ENCODE data around the gene TMPRSS9.

DNA sequence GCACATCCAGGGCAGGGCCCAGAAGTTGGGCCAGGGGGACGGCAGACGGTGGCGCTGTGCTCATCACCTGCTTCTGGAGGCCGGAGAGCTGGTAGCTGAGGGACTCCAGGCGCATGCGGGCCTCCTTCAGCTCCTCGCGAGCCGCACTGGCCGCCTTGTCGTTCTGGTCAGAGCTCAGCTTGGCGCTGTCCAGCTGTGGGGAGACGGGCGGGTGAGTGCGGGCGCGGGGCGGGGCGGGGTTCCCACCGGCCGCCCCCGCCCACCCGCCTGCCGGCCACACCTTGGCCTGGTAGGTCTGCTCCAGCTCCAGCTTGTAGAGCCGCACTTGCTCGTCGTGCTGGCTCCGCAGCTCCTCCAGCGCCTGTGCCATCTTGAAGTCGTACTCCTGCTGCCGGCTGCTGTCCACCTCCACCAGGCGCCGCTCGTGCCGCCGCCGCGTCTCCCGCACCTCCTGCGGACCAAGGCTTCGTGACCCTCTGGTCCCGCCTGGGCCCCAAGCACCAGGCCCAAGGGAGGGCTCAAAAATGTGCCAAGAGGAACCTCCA is 74.7 kb downstream of the TMPRSS9 start:
- TF ChIP-seq HNF4A (CRISPR knock-in tag; IDR thresholded peaks at IDR 0.05) (no peak), POLR2A (IDR thresholded peaks at IDR 0.05; ENCODE audit: insufficient read depth in 1 of 2, low read depth in 2 of 2, low read length in 2 of 2) (no peak), CREB1 (IDR thresholded peaks at IDR 0.05) (no peak), CREB1 (CRISPR knock-in tag; IDR thresholded peaks at IDR 0.05) (no peak), TP53 (CRISPR knock-in tag; conservative IDR thresholded peaks at IDR 0.05) (no peak), TAF15 (IDR thresholded peaks at IDR 0.05; ENCODE audit: low read depth, low read length, poor library complexity, severe bottlenecking) (no peak), ZFX (CRISPR knock-in tag; IDR thresholded peaks at IDR 0.05; ENCODE audit: low read depth) (no peak)
- TF ChIP-seq, protein P1, sequence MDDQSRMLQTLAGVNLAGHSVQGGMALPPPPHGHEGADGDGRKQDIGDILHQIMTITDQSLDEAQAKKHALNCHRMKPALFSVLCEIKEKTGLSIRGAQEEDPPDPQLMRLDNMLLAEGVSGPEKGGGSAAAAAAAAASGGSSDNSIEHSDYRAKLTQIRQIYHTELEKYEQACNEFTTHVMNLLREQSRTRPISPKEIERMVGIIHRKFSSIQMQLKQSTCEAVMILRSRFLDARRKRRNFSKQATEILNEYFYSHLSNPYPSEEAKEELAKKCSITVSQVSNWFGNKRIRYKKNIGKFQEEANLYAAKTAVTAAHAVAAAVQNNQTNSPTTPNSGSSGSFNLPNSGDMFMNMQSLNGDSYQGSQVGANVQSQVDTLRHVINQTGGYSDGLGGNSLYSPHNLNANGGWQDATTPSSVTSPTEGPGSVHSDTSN (CRISPR knock-in tag; IDR thresholded peaks at IDR 0.05; ENCODE audit: borderline replicate concordance): no peak
- TF ChIP-seq, protein P2, sequence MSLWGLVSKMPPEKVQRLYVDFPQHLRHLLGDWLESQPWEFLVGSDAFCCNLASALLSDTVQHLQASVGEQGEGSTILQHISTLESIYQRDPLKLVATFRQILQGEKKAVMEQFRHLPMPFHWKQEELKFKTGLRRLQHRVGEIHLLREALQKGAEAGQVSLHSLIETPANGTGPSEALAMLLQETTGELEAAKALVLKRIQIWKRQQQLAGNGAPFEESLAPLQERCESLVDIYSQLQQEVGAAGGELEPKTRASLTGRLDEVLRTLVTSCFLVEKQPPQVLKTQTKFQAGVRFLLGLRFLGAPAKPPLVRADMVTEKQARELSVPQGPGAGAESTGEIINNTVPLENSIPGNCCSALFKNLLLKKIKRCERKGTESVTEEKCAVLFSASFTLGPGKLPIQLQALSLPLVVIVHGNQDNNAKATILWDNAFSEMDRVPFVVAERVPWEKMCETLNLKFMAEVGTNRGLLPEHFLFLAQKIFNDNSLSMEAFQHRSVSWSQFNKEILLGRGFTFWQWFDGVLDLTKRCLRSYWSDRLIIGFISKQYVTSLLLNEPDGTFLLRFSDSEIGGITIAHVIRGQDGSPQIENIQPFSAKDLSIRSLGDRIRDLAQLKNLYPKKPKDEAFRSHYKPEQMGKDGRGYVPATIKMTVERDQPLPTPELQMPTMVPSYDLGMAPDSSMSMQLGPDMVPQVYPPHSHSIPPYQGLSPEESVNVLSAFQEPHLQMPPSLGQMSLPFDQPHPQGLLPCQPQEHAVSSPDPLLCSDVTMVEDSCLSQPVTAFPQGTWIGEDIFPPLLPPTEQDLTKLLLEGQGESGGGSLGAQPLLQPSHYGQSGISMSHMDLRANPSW (CRISPR knock-in tag; IDR thresholded peaks at IDR 0.05; ENCODE audit: borderline replicate concordance): no peak
